ENCODE data around the gene SOX13. TPM values are rescaled to one million over a fixed set of nuclear protein-coding genes. Genes with fewer than 3 reads are reported as not detected.

The SOX13 gene
- total RNA-seq = 100 to 1,000 TPM in 3 of 4 donors, 10 to 100 TPM in 1; 51.8 to 108 (median 105) TPM

GRCh38 chr1:204072931-204073836 lies at the start of gene SOX13:
TSS of gene SOX13 (plus strand) at chr1:204073115. CDS start at chr1:204112916, 39,801 bp downstream.
- Histone ChIP-seq H3K4me1 (peaks cover 0 to 36% (median 22%) of the 10 kb centered on the region in 4 donors), H3K9me3 (no peaks in the 10 kb centered on the region), H3K27me3 (no peaks in the 10 kb centered on the region), H3K27ac (peak within 1 kb of the TSS; percentile 80 to 97 (median 90)), H3K36me3 (no peaks in the 10 kb centered on the region), H3K4me3 (peak within 1 kb of the TSS; percentile 57 to 85 (median 76))
- 0 to 1% methylated on average over 18 to 36 of the region's 89 CpGs for WGBS, 2 donors
- TF ChIP-seq POLR2A (IDR thresholded peaks at IDR 0.05) = peak; percentile 79 to 91
- TF ChIP-seq, protein P1, sequence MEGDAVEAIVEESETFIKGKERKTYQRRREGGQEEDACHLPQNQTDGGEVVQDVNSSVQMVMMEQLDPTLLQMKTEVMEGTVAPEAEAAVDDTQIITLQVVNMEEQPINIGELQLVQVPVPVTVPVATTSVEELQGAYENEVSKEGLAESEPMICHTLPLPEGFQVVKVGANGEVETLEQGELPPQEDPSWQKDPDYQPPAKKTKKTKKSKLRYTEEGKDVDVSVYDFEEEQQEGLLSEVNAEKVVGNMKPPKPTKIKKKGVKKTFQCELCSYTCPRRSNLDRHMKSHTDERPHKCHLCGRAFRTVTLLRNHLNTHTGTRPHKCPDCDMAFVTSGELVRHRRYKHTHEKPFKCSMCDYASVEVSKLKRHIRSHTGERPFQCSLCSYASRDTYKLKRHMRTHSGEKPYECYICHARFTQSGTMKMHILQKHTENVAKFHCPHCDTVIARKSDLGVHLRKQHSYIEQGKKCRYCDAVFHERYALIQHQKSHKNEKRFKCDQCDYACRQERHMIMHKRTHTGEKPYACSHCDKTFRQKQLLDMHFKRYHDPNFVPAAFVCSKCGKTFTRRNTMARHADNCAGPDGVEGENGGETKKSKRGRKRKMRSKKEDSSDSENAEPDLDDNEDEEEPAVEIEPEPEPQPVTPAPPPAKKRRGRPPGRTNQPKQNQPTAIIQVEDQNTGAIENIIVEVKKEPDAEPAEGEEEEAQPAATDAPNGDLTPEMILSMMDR (IDR thresholded peaks at IDR 0.05) = peak in 2 of 5 experiments; percentile 49 to 62
- peak in 1 of 2 donors; percentile 99 for TF ChIP-seq EP300 (IDR thresholded peaks at IDR 0.05)
- peak; percentile 86 for DNase-seq (ENCODE audit: low spot score in 2 of 2)

DNA sequence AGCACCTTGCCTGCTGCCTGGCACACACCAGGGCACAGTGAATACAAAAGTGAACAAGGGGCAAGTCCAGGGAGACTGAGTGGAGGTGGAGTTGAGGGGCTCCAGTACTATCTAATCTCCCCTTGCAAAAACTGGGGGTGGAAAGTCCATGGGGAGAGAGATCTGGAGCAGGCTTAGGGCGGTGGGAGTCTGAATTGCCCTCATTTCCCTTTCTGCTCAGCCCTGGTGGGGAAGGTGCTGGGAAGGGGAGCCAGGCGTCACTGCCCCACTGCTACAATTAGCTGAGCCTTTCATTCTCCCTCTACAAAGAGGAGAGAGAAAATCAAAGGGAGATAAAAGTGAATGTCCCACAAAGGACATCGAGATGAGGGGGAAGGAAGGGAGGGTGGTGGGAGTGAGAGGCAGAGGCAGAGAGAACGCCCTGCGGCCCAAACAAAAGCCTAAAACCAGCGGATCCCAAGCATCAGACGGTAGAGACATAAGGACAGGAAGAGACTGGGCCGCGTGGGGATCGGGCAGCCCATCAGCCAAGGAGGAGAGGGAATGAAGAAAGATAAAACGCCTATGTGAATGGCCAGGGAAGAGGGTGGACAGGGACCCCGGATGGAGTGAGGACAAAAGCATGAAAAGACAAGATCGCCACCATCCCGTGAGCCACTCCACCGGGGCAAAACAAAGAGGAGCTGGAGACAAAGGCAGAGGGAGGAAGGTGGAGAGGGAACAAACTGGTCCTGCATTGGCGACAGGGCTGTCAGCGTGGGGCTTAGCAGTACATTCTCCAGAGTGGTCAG lies 46.8 kb upstream of the SOX13 start:
- no peaks in the 10 kb centered on the region for H3K9me3 ChIP-seq
- H3K27ac ChIP-seq = no peak overlapping the region
- no peak for DNase-seq (ENCODE audit: low spot score in 2 of 2)
- H3K4me3 ChIP-seq = no peak overlapping the region
- TF ChIP-seq, protein P1 (IDR thresholded peaks at IDR 0.05) = no peak
- TF ChIP-seq EP300 (IDR thresholded peaks at IDR 0.05) = no peak
- no peak for TF ChIP-seq POLR2A (IDR thresholded peaks at IDR 0.05)
- no peaks in the 10 kb centered on the region for H3K27me3 ChIP-seq
- H3K36me3 ChIP-seq = no peaks in the 10 kb centered on the region
- H3K4me1 ChIP-seq = no peaks in the 10 kb centered on the region
- WGBS, 2 donors = 48 to 50% methylated on average over 17 of the region's 17 CpGs

DNA sequence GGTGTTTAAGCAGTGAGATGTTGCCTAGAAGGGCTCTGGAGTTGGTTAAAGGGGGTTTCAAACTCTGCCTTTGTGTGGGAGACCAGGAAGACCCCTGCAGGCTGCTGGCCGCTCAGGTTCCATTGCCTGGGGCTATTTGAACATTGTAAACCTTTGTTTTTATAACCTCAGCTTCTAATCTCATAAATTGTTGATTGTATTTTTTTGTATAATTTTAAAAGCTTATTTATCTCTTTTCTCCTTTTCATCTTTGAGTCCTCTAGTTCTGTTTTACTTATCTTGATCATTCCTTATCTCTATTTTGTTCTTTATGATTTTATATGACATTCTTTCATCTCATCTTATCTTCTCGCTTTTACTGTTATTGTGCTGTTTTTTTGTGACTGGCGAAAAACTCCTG lies 45.5 kb upstream of the SOX13 start:
- no peaks in the 10 kb centered on the region for H3K27me3 ChIP-seq
- no peak overlapping the region for H3K27ac ChIP-seq
- no peaks in the 10 kb centered on the region for H3K36me3 ChIP-seq
- WGBS, 2 donors = 87 to 92% methylated on average over 3 of the region's 3 CpGs
- no peak for DNase-seq (ENCODE audit: low spot score in 2 of 2)
- no peaks in the 10 kb centered on the region for H3K4me1 ChIP-seq
- TF ChIP-seq POLR2A (IDR thresholded peaks at IDR 0.05) (no peak), EP300 (IDR thresholded peaks at IDR 0.05) (no peak)
- TF ChIP-seq, protein P1 (IDR thresholded peaks at IDR 0.05) = no peak
- H3K4me3 ChIP-seq = no peak overlapping the region
- H3K9me3 ChIP-seq = no peaks in the 10 kb centered on the region

- 85 to 93% methylated on average over 7 to 11 of the region's 11 CpGs for whole genome bisulfite sequencing, 2 donors
- Histone ChIP-seq H3K4me1 (no peaks in the 10 kb centered on the region), H3K27ac (no peak overlapping the region), H3K36me3 (no peaks in the 10 kb centered on the region), H3K9me3 (no peaks in the 10 kb centered on the region), H3K4me3 (no peak overlapping the region), H3K27me3 (no peaks in the 10 kb centered on the region)
- TF ChIP-seq POLR2A (IDR thresholded peaks at IDR 0.05) (no peak), EP300 (IDR thresholded peaks at IDR 0.05) (no peak)
- TF ChIP-seq, protein P1 (IDR thresholded peaks at IDR 0.05) = no peak
- DNase-seq (ENCODE audit: low spot score in 2 of 2) = no peak
Observed at GRCh38 chr1:204029016-204029415, 43.9 kb upstream of the SOX13 start.

Measured in tibial nerve (tissue), 4 donors.